Osteoblast (primary cell): Measurements from ENCODE around the gene IQGAP1. TPM values are rescaled to one million over a fixed set of nuclear protein-coding genes. Genes with fewer than 3 reads are reported as not detected.

Experiments used
- DNase-seq: peaks from one replicate; pipeline ENCODE4 v3.0.0; 2011; ENCODE audit warnings: low spot score, mixed read lengths; ENCODE audit not compliant: insufficient read length; ENCODE audit errors: missing footprints
- H2AFZ ChIP-seq: 2 replicates; pipeline ENCODE4 v1.6.0; 2011; ENCODE audit warnings: mild to moderate bottlenecking, low read length
- H3K27ac ChIP-seq: 2 replicates; pipeline ENCODE4 v1.5.1; 2011; ENCODE audit warnings: mild to moderate bottlenecking, low read depth, low read length, moderate library complexity
- H3K27me3 ChIP-seq: 2 replicates; pipeline ENCODE4 v1.6.0; 2012; ENCODE audit warnings: mild to moderate bottlenecking, control low read depth, inconsistent platforms, low read length, moderate library complexity; ENCODE audit not compliant: insufficient read depth
- H3K36me3 ChIP-seq: 2 replicates; pipeline ENCODE4 v1.5.1; 2011; ENCODE audit warnings: mild to moderate bottlenecking, low read length, control low read depth, moderate library complexity; ENCODE audit not compliant: insufficient read depth
- H3K4me1 ChIP-seq: 2 replicates; pipeline ENCODE4 v1.5.1; 2011; ENCODE audit warnings: mild to moderate bottlenecking, low read length, control low read depth, moderate library complexity; ENCODE audit not compliant: insufficient read depth
- H3K4me2 ChIP-seq: 2 replicates; pipeline ENCODE4 v1.6.0; 2011; ENCODE audit warnings: mild to moderate bottlenecking, low read length; ENCODE audit not compliant: insufficient read depth
- H3K4me3 ChIP-seq: fragments of 200-600 bp; sonication (generic); 3 replicates; pipeline ENCODE4 v1.5.1; 2012; ENCODE audit warnings: mild to moderate bottlenecking, low read length, inconsistent platforms; ENCODE audit not compliant: insufficient read depth
- H3K79me2 ChIP-seq: 2 replicates; pipeline ENCODE4 v1.6.0; 2012; ENCODE audit warnings: mild to moderate bottlenecking, low read length, control low read depth, inconsistent platforms; ENCODE audit not compliant: insufficient read depth
- H3K9me3 ChIP-seq: 2 replicates; pipeline ENCODE4 v1.5.1; 2011; ENCODE audit warnings: low read depth, low read length, control low read depth
- H4K20me1 ChIP-seq: 2 replicates; pipeline ENCODE4 v1.6.0; 2012; ENCODE audit warnings: mild to moderate bottlenecking, low read length, control low read depth; ENCODE audit not compliant: insufficient read depth
- total RNA-seq: library from RNA; depleted of rRNA; stranded (reverse); fragments of >200 nt; gene quantifications from 2 replicates; pipeline ENCODE4 v1.2.3, GENCODE V29; 2012
- TF ChIP-seq, protein P1 (sequence below): IDR thresholded peaks from 2 replicates; pipeline ENCODE4 v1.5.1; 2011; ENCODE audit warnings: mild to moderate bottlenecking, low read depth, low read length, moderate library complexity; ENCODE audit errors: extremely low read depth

IQGAP1 gene
- total RNA-seq, 1 donor = 259 TPM

DNA sequence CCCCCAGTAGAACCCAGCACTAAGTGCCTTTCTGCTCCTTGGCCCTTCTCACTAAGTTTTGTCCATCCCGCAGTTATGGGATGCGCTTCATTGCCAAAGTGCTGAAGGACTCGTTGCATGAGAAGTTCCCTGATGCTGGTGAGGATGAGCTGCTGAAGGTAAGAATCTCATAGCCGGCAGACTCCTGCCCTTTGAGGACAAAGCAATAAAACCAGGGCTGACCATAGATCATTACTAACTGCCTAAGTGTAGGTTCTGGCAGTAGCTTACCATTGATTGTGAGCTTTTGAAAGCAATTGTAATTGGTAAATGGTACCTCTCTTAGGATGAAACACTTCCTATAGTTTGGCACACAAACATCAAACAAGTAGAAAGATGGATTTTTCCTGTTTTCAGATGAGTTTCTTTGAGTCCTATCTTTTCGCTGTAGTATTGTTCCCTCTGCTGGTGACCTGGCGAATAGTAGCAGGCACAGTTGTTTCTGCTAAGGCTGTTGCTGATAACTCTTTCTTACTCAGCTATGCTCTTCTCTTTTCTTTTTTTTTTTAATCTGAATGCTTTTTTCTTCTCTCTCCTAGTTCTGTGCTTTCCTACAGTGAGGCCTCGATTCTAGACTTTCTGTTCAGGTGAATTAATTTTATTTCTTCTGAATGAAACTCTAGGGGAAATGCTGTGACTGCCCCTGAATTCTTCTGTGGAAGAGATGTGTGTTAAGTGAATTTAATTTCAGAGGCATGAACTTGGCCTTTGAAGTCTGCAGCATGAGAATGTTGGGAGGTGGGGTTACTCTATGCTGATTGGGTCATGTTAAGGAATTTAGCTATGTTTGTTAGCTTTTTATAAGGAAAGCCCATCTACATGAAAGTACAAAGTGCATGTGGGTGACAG is 94.3 kb downstream of the IQGAP1 start:
- Histone ChIP-seq H3K36me3 (peaks cover 77% of the 10 kb centered on the region), H3K27ac (no peak overlapping the region), H3K79me2 (no peaks in the 10 kb centered on the region)

DNA sequence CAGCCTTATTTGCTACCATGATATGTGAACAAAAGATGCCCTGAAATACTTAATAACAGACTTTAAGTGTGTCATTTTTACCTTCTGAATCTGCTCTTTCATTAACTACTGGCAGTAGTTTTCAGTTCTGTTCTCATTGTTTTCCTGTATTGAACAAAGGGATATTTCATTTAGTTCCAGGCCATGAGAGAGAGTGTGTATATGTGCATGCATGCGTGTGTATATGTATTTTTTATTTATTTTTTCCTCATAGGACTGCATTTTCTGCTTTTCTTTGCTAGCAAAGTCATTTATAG is 94.9 kb downstream of the IQGAP1 start:
- Histone ChIP-seq H4K20me1 (no peaks in the 10 kb centered on the region), H3K36me3 (peaks cover 76% of the 10 kb centered on the region), H3K4me1 (no peaks in the 10 kb centered on the region), H3K27me3 (no peaks in the 10 kb centered on the region), H3K9me3 (no peaks in the 10 kb centered on the region), H3K4me3 (no peak overlapping the region), H3K27ac (no peak overlapping the region), H2AFZ (no peak overlapping the region), H3K4me2 (no peak overlapping the region), H3K79me2 (no peaks in the 10 kb centered on the region)
- TF ChIP-seq, protein P1, sequence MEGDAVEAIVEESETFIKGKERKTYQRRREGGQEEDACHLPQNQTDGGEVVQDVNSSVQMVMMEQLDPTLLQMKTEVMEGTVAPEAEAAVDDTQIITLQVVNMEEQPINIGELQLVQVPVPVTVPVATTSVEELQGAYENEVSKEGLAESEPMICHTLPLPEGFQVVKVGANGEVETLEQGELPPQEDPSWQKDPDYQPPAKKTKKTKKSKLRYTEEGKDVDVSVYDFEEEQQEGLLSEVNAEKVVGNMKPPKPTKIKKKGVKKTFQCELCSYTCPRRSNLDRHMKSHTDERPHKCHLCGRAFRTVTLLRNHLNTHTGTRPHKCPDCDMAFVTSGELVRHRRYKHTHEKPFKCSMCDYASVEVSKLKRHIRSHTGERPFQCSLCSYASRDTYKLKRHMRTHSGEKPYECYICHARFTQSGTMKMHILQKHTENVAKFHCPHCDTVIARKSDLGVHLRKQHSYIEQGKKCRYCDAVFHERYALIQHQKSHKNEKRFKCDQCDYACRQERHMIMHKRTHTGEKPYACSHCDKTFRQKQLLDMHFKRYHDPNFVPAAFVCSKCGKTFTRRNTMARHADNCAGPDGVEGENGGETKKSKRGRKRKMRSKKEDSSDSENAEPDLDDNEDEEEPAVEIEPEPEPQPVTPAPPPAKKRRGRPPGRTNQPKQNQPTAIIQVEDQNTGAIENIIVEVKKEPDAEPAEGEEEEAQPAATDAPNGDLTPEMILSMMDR = no peak
- no peak for DNase-seq

More for the DNA sequence above, 94.3 kb downstream of the IQGAP1 start:
- H2AFZ ChIP-seq = no peak overlapping the region
- DNase-seq = no peak
- H4K20me1 ChIP-seq = no peaks in the 10 kb centered on the region
- no peak overlapping the region for H3K4me2 ChIP-seq
- TF ChIP-seq, protein P1 = peak; percentile 79
- no peaks in the 10 kb centered on the region for H3K27me3 ChIP-seq
- H3K4me1 ChIP-seq = no peaks in the 10 kb centered on the region
- no peak overlapping the region for H3K4me3 ChIP-seq
- H3K9me3 ChIP-seq = no peaks in the 10 kb centered on the region

DNA sequence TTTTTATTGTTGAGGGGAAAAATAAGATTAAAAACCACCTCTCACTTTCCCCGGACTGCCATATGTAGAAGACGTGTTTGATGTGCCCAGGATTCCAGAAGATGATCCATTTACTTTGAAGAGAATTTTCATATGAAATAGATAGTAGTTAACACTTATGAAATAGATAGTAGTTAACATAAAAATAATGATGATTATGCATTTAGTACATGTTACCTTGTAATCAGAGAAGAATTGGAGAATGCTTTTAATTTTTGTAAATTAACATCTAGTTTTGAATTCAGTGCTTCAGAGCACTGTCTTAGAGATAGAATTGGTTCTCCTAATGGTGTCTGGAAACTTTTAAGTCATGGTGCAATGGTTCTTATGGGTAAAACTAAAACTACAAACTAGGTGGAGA is 95.6 kb downstream of the IQGAP1 start:
- no peak overlapping the region for H2AFZ ChIP-seq
- TF ChIP-seq, protein P1 = no peak
- no peaks in the 10 kb centered on the region for H3K79me2 ChIP-seq
- DNase-seq = no peak
- no peak overlapping the region for H3K4me3 ChIP-seq
- peaks cover 74% of the 10 kb centered on the region for H3K36me3 ChIP-seq
- no peak overlapping the region for H3K27ac ChIP-seq
- H4K20me1 ChIP-seq = no peaks in the 10 kb centered on the region
- H3K4me2 ChIP-seq = no peak overlapping the region
- no peaks in the 10 kb centered on the region for H3K27me3 ChIP-seq
- no peaks in the 10 kb centered on the region for H3K9me3 ChIP-seq
- H3K4me1 ChIP-seq = no peaks in the 10 kb centered on the region

DNA sequence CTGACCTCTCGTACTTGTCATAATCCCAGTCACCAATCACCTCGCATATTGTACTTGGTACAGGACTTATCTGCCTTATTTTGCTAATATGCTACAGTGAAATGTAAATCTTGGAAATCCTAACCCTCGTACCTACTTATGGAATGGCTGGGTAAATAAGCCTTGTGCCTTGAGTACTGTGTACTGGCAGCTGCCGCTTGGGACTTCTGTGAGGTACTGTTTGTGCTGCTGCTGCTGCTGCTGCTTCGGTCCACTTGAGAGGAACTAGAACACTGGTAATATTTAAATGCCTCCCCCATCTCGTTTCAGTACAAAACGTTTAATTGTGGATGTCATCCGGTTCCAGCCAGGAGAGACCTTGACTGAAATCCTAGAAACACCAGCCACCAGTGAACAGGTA is 99.1 kb downstream of the IQGAP1 start:
- Histone ChIP-seq H4K20me1 (no peaks in the 10 kb centered on the region), H2AFZ (no peak overlapping the region), H3K4me1 (no peaks in the 10 kb centered on the region), H3K4me2 (no peak overlapping the region), H3K9me3 (no peaks in the 10 kb centered on the region), H3K36me3 (peaks cover 88% of the 10 kb centered on the region), H3K27me3 (no peaks in the 10 kb centered on the region), H3K27ac (no peak overlapping the region), H3K79me2 (peaks cover 4% of the 10 kb centered on the region), H3K4me3 (no peak overlapping the region)
- no peak for DNase-seq
- TF ChIP-seq, protein P1 = no peak
